RPMI8226 (cell line): ENCODE results near the gene PC.

Source experiments
- DNase-seq: peaks from one replicate; pipeline ENCODE4 v3.0.0-alpha.2; 2015

The PC gene

DNA sequence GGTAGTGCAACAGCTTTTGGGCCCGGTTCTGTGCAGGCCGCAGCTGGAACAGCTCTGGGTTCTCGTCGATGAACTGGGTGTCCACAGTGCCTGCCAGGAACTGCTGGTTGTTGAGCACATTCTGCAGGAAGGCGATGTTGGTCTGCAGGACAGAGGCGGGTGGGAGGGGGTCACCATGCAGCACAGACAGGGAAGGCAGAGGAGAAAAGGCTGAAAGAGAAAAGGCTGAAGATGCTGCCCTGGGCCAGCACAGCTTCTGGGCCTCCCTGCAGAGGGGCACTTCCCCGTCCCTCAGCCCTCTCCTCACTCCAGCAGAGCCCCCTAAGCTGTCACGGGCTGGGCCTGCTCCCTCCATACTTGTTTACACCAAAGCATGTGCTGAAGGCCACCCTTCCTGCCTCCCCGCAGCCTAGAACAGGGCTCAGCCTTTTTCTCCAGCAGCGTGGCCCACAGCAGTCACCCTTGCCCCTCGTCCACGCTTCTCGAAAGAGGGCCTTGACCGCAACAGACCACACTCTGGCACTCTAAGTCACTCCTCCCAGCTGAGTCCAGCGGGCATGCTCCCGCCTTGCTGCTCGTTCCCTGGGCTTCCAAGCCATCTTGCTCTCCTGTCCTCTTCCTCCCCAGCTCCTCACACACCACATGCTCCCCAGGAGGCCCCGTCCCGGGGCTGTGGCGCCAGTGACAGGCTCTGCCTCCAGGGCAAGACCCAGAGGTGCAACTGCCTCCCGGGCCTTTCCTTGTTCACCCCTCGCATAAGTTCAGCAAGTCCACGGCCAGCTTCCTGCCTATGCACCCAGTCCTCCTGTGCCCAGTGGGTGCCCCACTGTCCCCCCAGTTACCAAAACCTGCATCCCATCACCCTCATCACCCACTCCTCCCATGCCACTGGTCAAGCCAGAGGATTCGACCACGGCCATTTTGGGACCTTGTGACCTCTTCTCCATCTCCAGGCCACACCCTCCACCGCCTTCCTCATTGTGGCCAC is 104.6 kb downstream of the PC start:
- DNase-seq, result no peak

DNA sequence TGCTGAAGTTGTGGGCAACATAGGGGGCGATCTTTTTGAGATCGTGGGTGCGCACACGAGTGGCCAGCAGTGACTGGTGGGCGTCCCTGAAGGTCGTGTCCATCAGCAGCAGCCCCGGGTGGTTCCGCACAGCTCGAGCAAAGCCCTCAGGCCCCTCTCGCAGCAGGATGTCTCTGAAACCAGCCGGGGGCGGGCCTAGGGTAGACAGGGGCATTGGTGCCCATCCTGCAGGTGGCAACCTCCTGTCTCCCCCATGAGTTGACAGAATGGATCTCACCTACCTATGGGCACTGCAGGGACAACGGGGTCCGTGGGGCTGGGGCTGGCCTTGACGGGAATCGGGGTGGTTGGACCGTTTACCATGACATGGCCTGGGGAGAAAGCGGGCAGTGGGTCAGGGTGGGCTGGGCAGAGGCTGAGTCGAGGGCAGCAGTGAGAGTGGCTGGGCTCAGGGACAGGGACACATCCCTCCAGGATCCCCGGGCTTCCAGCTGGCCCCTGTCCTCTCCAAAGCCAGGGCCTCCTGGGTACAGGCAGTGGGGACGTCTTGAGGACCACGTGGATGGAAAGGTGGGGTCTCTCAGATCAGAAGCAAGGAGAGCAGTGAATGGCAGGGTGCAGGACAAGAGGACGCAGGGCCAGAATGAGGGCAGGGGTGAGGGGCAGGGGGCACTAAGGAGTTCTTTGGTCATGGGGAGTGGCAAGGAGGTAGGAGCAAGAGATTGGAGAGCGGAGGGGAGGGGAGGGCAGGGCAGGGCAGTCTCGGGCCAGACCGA is 105.5 kb downstream of the PC start:
- no peak for DNase-seq

GRCh38 chr11:66851698-66852465 is 106.3 kb downstream of the PC start:
- DNase-seq, result peak; percentile 86

DNA sequence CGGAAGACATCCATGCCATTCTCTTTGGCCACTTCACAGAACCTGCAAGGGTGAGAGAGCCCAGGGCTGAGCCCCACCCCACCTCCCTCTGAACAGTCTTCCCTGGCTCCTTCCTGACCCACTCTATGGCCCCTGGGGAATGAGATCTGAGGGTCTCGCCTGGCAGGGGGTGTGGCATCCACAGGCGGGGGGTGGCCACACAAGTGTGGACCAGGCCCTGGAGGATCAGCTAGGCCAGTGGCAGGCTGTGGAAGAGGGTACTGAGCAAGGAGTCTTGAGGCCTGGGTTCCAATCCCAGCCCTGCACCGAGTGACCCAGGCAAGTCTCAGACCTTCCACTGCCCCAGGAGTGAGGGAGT is 107.0 kb downstream of the PC start:
- DNase-seq, result no peak

GRCh38 chr11:66850588-66851238 is 107.5 kb downstream of the PC start:
- no peak for DNase-seq

- DNase-seq, result no peak
These were observed 108.0 kb downstream of the PC start for GRCh38 chr11:66850235-66850587.

DNA sequence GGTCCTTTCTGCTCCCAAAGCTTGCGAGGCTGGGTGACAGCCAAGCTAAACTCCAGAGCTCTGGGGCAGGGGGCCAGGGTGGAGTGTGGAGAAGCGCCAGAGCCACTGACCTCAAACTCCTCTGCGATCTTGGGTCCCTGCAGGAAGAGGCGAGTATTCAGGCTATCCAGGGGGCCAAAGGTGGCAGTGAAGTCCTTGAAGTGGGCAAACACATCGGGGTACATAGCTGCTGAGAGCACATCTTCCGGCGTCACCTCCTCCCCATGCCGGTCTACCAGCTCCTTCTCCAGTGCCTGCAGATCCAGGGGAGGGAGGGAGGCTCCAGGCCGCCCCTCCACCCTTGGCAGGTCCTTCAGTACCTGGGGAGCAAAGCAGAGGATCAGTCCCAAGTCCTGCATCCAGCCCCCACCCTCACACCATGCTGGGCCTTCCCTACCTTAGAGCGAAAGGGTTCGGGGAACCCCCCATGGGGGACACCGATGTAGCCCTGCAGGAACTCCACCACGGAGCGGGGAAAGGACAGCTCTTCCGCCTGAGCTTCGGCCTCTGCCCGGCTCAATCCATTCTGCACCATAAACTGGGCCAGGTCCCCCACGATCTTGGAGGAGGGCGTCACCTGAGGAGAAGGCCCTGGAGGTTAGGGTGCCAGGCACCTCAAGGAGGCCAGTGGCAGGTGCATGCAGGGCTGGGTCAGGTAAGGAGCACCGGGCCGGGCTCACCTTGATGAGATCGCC is 108.5 kb downstream of the PC start:
- DNase-seq, result no peak

GRCh38 chr11:66848671-66849500 is 109.3 kb downstream of the PC start:
- DNase-seq, result no peak

DNA sequence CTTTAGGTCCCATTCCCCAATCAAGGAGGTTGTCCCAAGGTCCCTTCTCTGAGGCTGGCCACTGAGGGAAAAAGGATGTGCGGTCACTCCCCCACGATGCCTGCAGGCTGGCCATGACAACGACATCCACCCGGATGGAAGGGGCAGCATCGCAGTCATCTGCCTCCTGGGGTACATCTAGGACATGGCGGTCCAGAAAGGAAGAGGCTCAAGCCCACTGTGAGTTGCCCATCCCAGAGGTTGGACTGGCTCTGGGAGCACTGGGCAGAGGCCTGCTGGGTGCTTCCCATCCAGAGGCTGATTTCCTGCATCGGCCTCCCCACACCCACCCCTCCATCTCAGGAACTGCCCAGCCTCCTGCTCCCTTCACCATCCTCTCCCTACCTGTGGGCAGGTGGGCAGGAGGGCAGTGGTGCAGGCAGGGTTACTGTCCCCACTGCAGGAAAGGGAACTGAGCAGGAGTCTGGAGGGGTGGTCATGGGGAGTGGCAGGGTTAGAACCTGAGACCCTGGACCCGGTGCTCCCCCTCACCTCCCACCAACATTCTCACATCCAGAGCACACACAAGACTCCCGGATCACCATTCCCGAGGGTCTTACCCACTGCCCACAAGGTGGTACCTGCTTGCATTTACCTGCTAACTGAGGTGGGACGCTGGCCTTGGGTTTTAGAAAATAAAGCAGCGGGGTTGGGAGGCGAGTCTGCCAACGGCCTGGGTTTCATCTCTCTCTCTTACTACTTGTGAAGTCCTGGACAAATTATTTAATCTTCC is 110.5 kb downstream of the PC start:
- no peak for DNase-seq

- DNase-seq, result no peak
These were observed 111.5 kb downstream of the PC start for GRCh38 chr11:66846671-66847091.

DNA sequence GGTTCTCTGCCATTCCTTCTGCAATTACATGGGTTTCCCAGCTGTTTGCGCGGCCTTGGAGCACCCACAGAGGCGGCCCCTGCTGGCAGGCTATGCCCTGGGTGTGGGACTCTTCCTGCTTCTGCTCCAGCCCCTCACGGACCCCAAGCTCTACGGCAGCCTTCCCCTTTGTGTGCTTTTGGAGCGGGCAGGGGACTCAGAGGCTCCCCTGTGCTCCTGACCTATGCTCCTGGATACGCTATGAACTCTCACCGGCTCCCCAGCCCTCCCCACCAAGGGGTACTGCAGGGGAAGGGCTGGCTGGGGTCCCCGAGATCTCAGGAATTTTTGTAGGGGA is 112.3 kb downstream of the PC start:
- DNase-seq, result no peak

DNA sequence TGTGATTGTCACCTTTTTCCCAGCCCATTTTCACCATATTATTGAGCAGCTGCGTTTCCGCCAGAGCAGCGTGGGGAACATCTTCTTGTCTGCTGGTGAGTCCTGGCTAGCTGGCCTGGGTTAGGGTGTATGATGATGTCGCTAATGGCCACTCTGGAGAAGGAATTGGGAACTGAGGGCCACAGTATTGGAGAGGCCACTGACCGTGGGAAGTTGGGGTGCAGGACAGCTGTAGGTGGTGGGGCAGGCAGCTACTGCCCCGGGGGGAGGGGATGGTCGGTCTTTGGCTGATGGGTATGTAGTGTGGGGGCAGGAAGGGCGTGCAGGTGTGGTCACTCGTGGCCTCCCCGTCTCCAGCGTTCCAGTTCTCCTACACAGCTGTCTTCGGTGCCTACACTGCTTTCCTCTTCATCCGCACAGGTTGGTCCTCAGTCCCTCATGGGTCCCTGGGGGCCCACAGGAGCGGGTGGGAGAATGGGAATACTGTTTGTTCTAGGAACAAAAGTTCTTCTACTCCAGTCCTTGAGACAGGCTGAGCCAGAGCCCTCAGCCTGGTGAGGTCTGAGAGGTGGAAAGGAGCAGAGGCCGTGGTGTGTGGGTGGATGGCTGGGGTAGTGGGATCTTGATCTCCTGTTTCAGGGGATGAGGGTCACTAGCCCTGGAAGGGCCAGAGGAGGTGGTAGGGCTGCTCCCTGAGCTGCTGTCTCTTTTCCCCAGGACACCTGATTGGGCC is 112.9 kb downstream of the PC start:
- DNase-seq, result no peak

DNA sequence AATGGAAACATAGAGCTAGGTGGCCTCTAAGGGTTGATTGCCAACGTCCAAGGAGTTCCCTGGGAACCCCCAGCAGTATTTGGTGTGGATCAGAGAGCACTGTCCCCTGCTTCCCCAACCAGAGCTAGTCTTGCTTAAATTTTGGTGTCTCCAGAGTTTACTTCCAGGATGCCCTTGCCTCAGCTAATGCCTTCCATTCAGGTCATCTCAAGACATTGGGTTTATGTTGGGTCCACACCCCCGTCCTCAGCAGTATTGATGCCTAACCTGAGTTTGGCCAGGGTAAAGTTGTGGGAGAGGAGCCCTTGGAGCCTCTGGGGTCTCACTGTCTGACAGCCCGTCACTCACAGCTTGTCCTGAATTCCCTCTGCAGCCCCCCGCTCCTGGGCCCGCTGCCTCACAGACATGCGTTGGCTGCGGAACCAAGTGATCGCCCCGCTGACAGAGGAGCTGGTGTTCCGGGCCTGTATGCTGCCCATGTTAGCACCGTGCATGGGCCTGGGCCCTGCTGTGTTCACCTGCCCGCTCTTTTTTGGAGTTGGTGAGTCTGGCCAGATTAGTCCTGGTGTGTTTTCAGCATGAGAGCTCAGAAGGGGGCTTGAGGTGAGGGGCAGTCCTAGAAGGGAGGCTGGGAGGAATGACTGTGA is 113.6 kb downstream of the PC start:
- DNase-seq, result no peak

DNA sequence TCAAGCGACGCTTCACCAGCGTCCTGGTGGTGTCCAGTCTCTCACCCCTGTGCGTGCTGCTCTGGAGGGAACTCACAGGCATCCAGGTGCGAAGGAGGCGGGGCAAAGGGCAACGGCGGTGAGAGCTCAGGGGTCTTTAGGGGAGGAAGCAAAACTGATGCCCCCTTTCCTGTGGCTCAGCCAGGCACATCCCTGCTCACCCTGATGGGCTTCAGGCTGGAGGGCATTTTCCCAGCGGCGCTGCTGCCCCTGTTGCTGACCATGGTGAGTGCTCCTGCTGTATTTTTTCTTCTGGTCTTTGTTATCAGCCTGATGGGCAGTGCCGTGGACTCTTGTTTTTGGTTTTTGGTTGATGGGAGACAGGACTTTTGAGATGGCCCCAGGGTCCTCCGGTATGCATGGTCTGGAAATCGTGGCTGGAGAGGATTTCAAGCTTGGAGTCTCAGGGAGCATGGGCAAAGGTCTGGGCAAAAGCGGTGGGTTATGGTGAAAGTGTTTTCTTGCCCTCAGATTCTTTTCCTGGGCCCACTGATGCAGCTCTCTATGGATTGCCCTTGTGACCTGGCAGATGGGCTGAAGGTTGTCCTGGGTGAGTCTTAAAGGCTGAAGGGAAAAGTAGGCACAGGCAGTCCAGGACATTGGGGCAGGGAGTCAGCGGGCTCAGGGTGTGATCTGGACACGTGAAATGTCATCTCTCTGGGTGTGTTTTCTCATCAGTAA is 114.2 kb downstream of the PC start:
- peak; percentile 53 for DNase-seq

DNA sequence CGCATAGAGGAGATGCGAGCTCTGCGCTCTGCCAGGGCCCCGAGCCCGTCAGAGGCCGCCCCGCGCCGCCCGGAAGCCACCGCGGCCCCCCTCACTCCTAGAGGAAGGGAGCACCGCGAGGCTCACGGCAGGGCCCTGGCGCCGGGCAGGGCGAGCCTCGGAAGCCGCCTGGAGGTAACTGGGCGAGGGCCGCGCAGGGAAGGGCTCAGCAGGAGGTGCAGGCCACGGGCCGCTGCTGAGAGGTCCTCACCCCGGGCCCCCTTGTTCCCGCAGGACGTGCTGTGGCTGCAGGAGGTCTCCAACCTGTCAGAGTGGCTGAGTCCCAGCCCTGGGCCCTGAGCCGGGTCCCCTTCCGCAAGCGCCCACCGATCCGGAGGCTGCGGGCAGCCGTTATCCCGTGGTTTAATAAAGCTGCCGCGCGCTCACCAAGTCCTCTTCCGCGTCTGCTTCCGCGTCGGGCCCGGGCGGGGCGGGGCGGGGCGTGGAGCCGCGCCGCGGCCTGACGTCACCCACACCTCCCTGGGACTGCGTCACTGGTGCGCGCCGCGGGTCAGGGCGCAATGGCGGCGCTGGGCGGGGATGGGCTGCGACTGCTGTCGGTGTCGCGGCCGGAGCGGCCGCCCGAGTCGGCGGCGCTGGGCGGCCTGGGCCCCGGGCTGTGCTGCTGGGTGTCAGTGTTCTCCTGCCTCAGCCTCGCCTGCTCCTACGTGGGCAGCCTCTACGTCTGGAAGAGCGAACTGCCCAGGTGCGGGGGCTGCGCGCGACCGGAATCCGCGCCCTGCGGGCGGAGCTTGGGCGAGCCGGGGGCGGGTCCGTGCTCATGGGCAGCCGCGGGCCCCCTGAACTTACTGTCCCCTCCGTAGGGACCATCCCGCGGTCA is 115.0 kb downstream of the PC start, which contains the start of gene RCE1:
TSS of gene RCE1 (plus strand) at position 546 of the 880 bp plus-strand sequence. CDS start at position 561, 15 bp downstream.
- peak; percentile 97 for DNase-seq

- no peak for DNase-seq
These were observed 115.7 kb downstream of the PC start for GRCh38 chr11:66842501-66842895.

DNA sequence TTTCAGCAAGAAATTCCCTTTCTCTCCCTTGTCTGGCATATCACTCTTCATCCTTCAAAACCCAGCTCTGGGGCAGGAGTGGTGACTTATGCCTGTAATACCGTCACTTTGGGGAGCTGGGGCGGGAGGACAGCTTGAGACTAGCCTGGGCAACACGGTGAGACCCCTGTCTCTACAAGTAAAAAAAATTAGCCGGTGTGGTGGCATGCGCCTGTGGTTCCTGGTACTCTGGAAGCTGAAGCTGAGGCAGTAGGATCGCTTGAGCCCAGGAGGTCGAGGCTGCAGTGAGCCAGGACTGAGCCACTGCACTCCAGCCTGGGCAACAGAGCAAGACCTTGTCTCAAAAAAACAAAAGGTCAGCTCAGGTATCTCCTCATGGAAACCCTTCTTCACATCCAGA is 116.3 kb downstream of the PC start:
- DNase-seq, result no peak
